GM21367 (cell line): Measurements from ENCODE around the gene RTL5.

Experiments used
- ATAC-seq: cut with Tn5 transposase; IDR thresholded peaks from one replicate; pipeline ENCODE4 v1.9.1; 2021; ENCODE audit not compliant: unreplicated experiment

RTL5 gene

GRCh38 chrX:72110051-72110875, 21.5 kb downstream of the RTL5 start:
- ATAC-seq = no peak

- ATAC-seq = no peak
Measured at GRCh38 chrX:72108666-72109065, 23.0 kb downstream of the RTL5 start.

GRCh38 chrX:72107841-72108595, 23.7 kb downstream of the RTL5 start:
- ATAC-seq = no peak

DNA sequence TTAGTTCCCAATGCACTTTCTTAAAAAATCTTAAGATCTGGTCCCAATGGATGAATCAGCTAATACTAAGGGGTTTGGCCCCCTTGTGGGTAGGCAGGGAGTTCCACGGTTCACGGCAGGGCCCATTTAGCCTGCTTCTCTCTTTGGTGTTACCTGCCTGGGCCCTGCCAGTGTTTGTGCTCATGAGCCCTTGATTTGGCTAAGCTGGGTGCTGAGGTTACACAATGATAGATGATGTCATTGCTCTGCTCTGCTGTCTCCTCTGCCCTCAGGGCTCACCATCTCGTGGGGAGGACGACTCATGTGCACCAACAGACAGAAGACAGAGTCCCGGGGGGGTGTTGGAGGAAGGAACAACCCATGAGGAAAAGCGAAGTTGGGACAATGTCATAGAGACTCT, 24.4 kb downstream of the RTL5 start:
- ATAC-seq = no peak

DNA sequence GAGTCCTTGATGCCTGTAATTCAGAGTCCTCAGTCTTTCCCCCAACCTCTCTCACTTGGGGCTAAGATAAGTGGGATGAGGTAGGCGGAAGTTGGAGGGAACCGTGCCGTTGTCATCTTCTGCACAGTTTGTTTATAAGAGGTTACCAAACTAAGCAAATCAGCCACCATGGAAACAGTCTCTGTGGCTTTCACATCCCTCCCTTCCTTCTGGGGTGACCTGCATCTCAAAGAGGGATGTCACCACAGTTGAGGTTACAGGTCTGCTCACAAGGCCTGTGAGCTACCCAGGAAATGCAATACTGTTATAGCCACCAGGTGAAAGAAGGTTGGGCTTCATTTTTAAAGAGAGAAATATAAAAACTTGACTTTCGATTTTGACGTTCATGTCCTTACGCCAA, 26.3 kb downstream of the RTL5 start:
- ATAC-seq = no peak

DNA sequence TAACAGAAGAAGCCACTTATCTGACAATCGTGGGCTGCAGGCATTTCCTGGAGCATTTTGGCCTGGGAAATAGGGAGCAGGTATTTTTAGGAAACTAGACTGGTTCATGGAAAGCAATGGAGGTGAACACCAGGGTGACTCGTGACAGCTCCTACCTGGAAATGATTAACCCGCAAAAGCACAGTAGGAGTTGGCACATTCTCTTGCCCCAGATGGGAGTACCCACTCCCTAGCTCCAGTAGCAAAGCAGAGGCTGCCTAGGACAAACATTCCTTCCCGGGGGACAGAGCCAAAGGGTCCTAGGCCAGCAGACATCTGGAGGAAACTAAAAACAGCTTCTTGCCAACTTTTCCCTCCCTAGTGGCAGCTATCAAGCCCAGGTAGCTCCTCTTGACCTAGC, 29.0 kb downstream of the RTL5 start:
- no peak for ATAC-seq

- no peak for ATAC-seq
Measured at GRCh38 chrX:72102126-72102525, 29.6 kb downstream of the RTL5 start.

DNA sequence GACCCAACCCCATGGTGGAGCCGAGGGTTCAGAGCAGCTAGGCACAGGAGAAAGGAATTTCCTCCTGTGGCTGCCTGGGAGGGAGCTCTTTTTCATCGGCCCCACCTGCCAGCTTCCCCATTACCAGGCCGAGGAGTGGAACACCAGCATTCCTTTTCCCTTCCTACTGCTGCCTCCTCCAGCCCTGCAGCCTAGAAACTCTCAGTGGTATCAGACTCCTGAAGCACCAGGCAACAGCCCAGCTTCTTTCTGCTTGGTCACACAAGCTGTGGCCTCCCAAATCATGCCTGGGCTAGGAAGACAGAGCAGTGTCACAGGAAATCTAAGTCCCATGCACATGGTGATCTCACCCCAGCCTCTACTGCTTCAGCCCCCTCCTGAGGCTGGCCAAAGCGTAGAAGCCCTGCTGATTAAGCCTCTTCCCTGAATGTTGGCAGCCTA, 30.1 kb downstream of the RTL5 start:
- no peak for ATAC-seq

DNA sequence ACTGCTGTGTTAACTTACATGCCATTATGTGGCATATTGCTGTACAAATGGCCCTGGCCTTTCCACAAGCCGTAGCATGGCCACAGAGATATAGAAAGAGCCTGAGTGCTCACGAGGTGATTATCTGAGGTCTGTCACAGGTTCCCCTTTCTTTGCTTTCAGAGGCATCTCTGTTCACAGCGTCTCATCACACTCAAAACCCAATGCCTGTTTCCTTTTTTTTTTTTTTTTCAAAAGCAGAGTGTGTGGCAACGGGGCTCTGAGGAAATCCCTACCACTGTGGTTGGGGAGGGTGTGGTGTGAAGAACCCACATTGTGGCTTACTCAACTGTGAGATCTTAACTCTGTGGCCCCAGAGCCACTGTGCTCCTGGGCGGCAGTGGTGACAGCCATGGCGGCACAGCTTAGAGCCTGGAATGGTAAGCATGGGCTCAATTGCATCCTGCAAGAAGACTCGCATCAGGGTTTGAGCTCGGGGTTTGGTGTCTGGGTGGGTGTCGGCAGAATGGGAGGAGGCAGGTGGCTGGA, 30.8 kb downstream of the RTL5 start:
- peak; percentile 79 for ATAC-seq

DNA sequence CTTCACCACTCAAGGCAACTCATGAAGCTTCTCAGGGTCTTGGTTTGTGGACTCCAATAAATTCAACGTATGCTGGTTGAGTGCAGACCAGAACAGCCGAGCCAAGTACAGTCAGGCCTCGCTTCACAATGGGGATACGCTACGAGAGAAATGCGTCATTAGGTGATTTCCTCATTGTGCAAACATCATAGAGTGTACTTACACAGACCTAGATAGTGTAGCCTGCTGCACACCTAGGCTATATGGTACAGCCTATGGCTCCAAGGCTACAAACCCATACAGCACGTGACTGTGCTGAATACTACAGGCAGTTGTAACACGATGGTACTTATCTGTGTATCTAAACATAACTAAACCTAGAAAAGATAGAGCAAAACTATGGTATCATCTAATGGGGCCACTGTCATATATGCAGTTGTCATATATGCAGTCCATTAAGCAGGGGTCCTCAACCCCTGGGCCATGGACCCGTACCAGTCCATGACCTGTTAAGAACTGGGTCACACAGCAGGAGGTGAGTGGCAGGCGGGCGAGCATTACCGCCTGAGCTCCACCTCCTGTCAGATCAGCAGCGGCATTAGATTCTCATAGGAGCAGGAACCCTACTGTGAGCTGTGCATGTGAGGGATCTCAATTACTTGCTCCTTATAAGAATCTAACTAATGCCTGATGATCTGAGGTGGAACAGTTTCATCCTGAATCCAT, 31.5 kb downstream of the RTL5 start:
- no peak for ATAC-seq

DNA sequence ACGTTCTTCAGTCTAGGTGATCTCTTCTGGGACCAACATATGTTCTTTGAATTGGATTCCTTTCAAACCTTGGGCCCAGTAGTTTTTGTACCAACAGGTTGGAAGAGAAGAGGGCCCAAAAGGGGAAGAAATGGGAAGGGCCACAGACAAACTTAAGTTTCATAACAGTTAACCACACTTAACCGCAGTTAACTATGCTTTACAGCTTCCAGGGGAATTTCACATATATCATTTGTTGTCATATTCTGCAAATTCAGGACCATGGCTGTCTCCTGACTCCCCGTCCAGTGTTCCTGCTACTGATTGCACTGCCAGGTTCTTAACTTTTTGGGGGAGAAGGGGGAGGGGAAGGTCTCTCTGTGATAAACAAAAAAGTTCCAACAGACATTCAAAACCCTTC, 34.6 kb downstream of the RTL5 start:
- no peak for ATAC-seq

DNA sequence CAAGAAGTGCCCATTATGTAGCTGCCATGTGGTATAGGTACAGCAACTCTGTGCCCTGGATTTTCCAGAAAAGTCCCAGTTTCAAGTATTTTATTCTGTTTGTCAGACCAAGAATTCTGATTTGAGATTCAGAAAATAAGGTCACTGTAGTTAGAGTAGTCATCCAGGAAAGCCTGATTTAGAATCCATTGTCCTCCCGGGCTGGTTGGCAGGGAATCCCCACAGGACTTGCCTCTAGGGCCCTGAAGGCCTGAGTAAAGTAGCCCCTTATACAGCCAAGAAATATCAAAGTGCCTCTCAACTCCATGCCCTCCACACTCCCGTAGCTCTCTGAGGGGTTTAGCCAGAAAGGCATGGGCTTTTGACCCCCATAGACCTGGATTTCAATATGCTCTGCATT, 36.3 kb downstream of the RTL5 start:
- ATAC-seq = no peak

DNA sequence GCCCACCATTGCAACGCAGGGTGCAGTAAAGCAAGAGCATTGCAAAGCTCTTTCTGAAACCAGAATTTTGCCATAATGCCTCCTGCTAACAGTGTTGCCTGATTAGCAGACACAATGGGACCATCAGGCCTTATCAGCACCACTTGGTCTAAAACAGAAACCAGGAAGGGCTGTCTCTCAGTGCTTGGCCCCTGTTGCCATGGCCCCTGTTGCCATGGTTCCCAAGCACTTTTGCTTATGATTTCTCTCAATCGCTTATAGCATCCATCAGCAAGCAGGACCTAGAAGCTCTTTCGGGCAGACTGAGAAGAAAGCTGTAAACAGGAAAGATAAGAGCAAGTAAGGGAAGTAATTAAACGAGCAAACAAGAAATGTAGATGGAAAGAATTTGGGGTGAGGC, 36.8 kb downstream of the RTL5 start:
- ATAC-seq = peak; percentile 94

DNA sequence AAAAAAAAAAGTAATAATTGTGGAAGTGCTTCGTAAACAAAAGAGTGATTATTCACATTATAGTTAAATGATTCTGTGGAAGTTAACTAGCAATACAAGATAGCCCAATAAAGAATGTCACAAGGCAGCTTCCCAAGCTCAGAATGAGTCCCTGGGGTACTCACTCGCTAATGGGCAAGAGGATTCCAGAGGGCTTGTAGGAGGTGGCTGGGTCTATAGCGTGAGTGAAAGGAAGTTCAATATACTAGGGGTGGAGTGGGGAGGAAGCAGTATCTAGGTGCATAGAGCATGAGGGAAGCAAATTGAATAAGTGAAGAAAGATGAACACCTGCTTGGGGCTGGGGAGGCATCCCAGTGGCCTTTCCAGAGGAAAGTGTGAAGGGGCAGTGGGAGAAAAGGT, 42.5 kb downstream of the RTL5 start:
- ATAC-seq = no peak

- no peak for ATAC-seq
Measured at GRCh38 chrX:72088761-72089160, 43.0 kb downstream of the RTL5 start.

DNA sequence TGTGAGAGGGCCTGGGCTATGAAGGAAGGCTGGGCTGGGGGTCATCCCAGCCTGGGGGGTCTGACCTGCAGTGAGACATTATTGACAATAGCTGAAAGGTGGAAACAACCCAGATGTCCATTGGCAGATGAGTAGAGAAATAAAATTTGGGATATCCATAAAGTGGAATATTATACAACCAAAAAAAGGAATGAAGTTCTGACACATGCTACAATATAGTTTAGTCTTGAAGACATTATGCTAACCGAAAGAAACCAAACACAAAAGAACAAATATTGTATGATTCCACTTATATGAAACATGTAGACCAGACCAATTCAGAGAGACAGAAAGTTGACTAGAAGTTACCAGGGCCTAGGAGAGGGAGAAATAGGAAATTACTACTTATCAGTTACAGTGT, 44.7 kb downstream of the RTL5 start:
- no peak for ATAC-seq

GRCh38 chrX:72084114-72084513, 47.6 kb downstream of the RTL5 start:
- ATAC-seq = no peak

DNA sequence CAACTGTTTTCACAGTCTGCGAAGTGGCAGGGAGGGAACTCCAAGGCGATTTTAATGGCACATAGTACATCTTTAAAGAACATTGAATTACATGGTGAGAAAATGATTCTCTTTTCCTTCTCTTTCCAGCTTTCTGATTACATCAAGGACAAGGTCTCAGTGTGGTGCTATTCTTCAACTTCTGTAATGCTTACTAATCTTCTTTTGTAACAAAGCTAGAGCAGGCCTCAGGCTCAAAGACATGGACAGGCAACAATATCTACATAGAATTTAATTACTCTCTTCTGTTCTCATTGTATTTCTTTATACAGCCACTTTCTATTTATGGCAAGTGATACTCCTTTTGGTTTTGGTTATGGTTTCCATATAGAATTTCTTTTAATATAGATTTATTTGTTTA, 48.4 kb downstream of the RTL5 start:
- ATAC-seq = no peak

GRCh38 chrX:72081605-72082320, 50.0 kb downstream of the RTL5 start:
- no peak for ATAC-seq

DNA sequence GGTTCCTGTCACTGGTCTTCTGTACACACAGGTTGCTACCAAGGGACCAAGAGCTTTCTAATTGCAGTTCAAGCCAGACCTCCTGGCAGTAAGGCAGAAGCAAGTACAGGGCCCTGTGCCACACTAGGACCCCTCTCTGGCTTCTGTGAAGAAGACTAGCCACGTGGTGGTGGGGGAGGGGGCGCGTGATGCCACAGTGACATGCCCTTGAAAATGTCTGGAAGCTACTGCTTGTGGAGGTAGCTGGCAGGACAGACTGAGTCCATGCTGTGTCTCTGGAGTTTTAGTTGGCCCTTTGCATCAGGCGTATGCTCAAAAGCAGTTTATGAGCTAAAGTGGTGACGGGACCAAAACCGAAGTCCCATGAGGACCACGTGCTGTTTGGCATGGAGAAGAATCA, 50.9 kb downstream of the RTL5 start:
- ATAC-seq = no peak

DNA sequence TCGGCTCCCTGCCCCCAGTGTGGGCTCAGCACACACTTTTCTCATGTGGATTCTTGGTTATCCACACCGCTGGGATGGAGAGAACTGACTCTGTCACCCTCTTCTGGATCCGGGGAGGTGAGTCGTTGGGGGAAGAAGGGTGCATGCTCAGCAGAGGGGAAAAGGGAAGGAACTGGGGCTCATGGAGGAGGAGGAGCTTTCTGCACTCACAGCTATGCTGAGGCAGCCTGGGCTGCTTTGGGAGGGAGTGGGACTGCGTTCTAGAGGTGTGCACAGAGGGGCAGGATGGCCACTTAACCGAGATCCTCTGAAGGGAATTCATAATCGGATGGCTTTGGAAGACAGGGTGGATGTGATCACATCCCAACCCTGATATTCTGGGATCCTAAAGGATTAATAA, 51.6 kb downstream of the RTL5 start:
- no peak for ATAC-seq
